Endothelial cell of umbilical vein (primary cell): Measurements from ENCODE around the gene C8A. TPM values are rescaled to one million over a fixed set of nuclear protein-coding genes. Genes with fewer than 3 reads are reported as not detected.

Source experiments
- BruUV-seq: library from RNA; stranded (reverse); fragments of 400-500 nt; replicated peaks from 2 replicates; lab custom pipeline; 2021; lab: Mats Ljungman, UMichigan
- CTCF ChIA-PET: fragments of 300-600, 350-600 bp; sonication (Branson Sonifier 250); formaldehyde crosslinking; loops from one replicate; lab custom pipeline; 2021; ENCODE audit warnings: antibody characterized with exemption, inconsistent platforms; lab: Charles Lee
- POLR2A ChIA-PET: fragments of 300-600, 350-600 bp; sonication (Branson Sonifier 250); formaldehyde crosslinking; loops from one replicate; lab custom pipeline; 2021; ENCODE audit warnings: antibody characterized with exemption, inconsistent platforms; lab: Charles Lee
- DNase-seq: peaks from one replicate; pipeline ENCODE4 v3.0.0-alpha.2; 2011; ENCODE audit warnings: low read depth, low spot score
- FAIRE-seq: peaks from 2 replicates; lab custom pipeline; 2011; peaks lifted over from hg19 to GRCh38; lab: Jason Lieb, UNC
- H2AFZ ChIP-seq: 2 replicates; pipeline ENCODE4 v1.6.0; 2012; ENCODE audit warnings: low read depth, low read length, control low read depth, inconsistent platforms
- H3K27ac ChIP-seq: 2 replicates; pipeline ENCODE4 v1.5.1; 2011; ENCODE audit warnings: low read depth, mild to moderate bottlenecking, control low read depth, low read length, moderate library complexity; ENCODE audit not compliant: insufficient read depth
- H3K27me3 ChIP-seq, 2 experiments: 2 replicates each; pipeline versions ENCODE4 v1.6.0 to v1.6.1; 2011; ENCODE audit warnings: low read length in 2 of 2, mixed read lengths in 1 of 2; ENCODE audit not compliant: control insufficient read depth in 2 of 2, insufficient read depth in 2 of 2
- H3K36me3 ChIP-seq, 2 experiments: 2 replicates in 1 of 2; 3 replicates in 1 of 2; pipeline ENCODE4 v1.5.1; 2011; ENCODE audit warnings: low read length in 2 of 2, mild to moderate bottlenecking in 1 of 2, moderate library complexity in 1 of 2; ENCODE audit not compliant: control insufficient read depth in 2 of 2, insufficient read depth in 2 of 2; ENCODE audit errors: extremely low read depth in 1 of 2
- H3K4me1 ChIP-seq: 3 replicates; pipeline ENCODE4 v1.5.1; 2011; ENCODE audit warnings: mild to moderate bottlenecking, low read length; ENCODE audit not compliant: control insufficient read depth, insufficient read depth; ENCODE audit errors: extremely low read depth
- H3K4me2 ChIP-seq: 2 replicates; pipeline ENCODE4 v1.6.1; 2011; ENCODE audit warnings: low read length, control low read depth, mixed read lengths; ENCODE audit not compliant: insufficient read depth
- H3K4me3 ChIP-seq, 3 experiments: fragments of 200-600 bp in 1 of 3; sonication (generic), shearing (Covaris generic) in 1 of 3; replicated peaks in 1 of 3; 2 replicates each; pipeline ENCODE4 v1.5.1; 2011 to 2016; ENCODE audit warnings: control low read depth in 3 of 3, low read length in 3 of 3, mild to moderate bottlenecking in 2 of 3, inconsistent platforms in 1 of 3, low read depth in 1 of 3, moderate library complexity in 1 of 3; ENCODE audit not compliant: insufficient read depth in 1 of 3
- H3K79me2 ChIP-seq: 2 replicates; pipeline ENCODE4 v1.6.0; 2012; ENCODE audit warnings: low read length, inconsistent platforms; ENCODE audit not compliant: control insufficient read depth, insufficient read depth
- H3K9ac ChIP-seq: replicated peaks from 2 replicates; pipeline ENCODE3; 2011; ENCODE audit warnings: low read length, control low read depth; ENCODE audit not compliant: insufficient read depth; ENCODE audit errors: extremely low read depth
- H3K9me1 ChIP-seq: replicated peaks from 3 replicates; pipeline ENCODE4 v1.6.0; 2011; ENCODE audit warnings: mild to moderate bottlenecking, low read length; ENCODE audit not compliant: control insufficient read depth, insufficient read depth; ENCODE audit errors: extremely low read depth
- H3K9me3 ChIP-seq: replicated peaks from 2 replicates; pipeline ENCODE4 v1.5.1; 2012; ENCODE audit warnings: low read length, inconsistent platforms; ENCODE audit not compliant: control insufficient read depth, insufficient read depth
- H4K20me1 ChIP-seq: replicated peaks from 2 replicates; pipeline ENCODE3; 2011; ENCODE audit warnings: mild to moderate bottlenecking, low read length; ENCODE audit not compliant: control insufficient read depth, insufficient read depth; ENCODE audit errors: extremely low read depth
- CTCF ChIP-seq, 2 donors: IDR thresholded peaks; 1 replicate in 1 of 2; 2 replicates in 1 of 2; pipeline ENCODE4 v1.5.1; 2011; ENCODE audit warnings: low read length in 2 of 2, mild to moderate bottlenecking in 2 of 2, moderate library complexity in 2 of 2, control low read depth in 1 of 2, inconsistent platforms in 1 of 2, low read depth in 1 of 2; ENCODE audit not compliant: insufficient read depth in 1 of 2; ENCODE audit errors: extremely low read depth in 1 of 2
- EZH2 ChIP-seq: IDR thresholded peaks from 2 replicates; pipeline ENCODE4 v1.6.1; 2012; ENCODE audit warnings: borderline replicate concordance, low read depth, mild to moderate bottlenecking, moderate library complexity, low read length, inconsistent platforms; ENCODE audit not compliant: severe bottlenecking
- FOS ChIP-seq: IDR thresholded peaks from 2 replicates; pipeline ENCODE4 v1.6.1; 2011; ENCODE audit warnings: mild to moderate bottlenecking, low read length, moderate library complexity, borderline replicate concordance; ENCODE audit not compliant: insufficient read depth
- GATA2 ChIP-seq: IDR thresholded peaks from 2 replicates; pipeline ENCODE4 v1.7.0; 2011; ENCODE audit warnings: low read depth, mild to moderate bottlenecking, moderate library complexity, mixed read lengths, low read length; ENCODE audit not compliant: insufficient read length, insufficient read depth
- JUN ChIP-seq: IDR thresholded peaks from 2 replicates; pipeline ENCODE4 v1.6.1; 2011; ENCODE audit warnings: borderline replicate concordance, low read depth; ENCODE audit not compliant: insufficient read length, insufficient read depth
- MAX ChIP-seq: IDR thresholded peaks from 2 replicates; pipeline ENCODE4 v1.6.1; 2011; ENCODE audit not compliant: insufficient read depth, insufficient read length
- MYC ChIP-seq: IDR thresholded peaks from one replicate; pipeline ENCODE4 v1.6.1; 2011; ENCODE audit warnings: mild to moderate bottlenecking, low read depth, low read length
- POLR2A ChIP-seq: IDR thresholded peaks from 2 replicates; pipeline ENCODE4 v1.6.1; 2012; ENCODE audit warnings: low read depth, mild to moderate bottlenecking, control low read depth, low read length
- POLR2AphosphoS5 ChIP-seq: IDR thresholded peaks from 2 replicates; pipeline ENCODE4 v1.6.1; 2012; ENCODE audit warnings: low read depth, mild to moderate bottlenecking, control low read depth, low read length, moderate library complexity; ENCODE audit not compliant: insufficient read depth
- dilution Hi-C: fragments of 300-500 bp; cut with MboI; formaldehyde crosslinking; loops from one replicate; pipeline ENCODE4 v1.15.0; 2019; ENCODE audit warnings: low sequenced_read_pairs; ENCODE audit not compliant: extremely low pct_ligation_motif_present
- intact Hi-C: fragments of 100-400 bp; cut with micrococcal nuclease; formaldehyde crosslinking; loops from one replicate; pipeline ENCODE4 v1.10.0; 2022
- polyA plus RNA-seq, 4 experiments: library from polyadenylated mRNA; depleted of rRNA in 3 of 4; stranded (reverse) in 3 of 4; unstranded in 1 of 4; fragments of >200 nt; gene quantifications; 2 replicates each; pipeline versions ENCODE4 v1.2.1 to v1.2.3, GENCODE V29; 2011 to 2012; ENCODE audit warnings: missing spikeins in 1 of 4
- total RNA-seq: library from RNA; stranded (reverse); gene quantifications from 2 replicates; pipeline ENCODE4 v1.2.3, GENCODE V29; 2021

C8A gene
- total and polyA plus RNA-seq, 2 donors (not counting 3 experiments of a cell fraction or from before 2014, with no cell fraction given), result not detected

GRCh38 chr1:56834137-56834900, 20.3 kb upstream of the C8A start:
- H3K4me1 ChIP-seq, result peaks cover 9% of the 10 kb centered on the region
- H3K36me3 ChIP-seq, result no peaks in the 10 kb centered on the region
- no peaks in the 10 kb centered on the region for H3K79me2 ChIP-seq
- no TSS peak for BruUV-seq
- no peak overlapping the region for H3K4me2 ChIP-seq
- no peak for DNase-seq
- H3K27me3 ChIP-seq, result no peaks in the 10 kb centered on the region
- no peak overlapping the region for H3K9ac ChIP-seq
- H3K27ac ChIP-seq, result no peak overlapping the region
- no peak overlapping the region for H3K4me3 ChIP-seq
- no peaks in the 10 kb centered on the region for H3K9me1 ChIP-seq
- no peaks in the 10 kb centered on the region for H4K20me1 ChIP-seq
- dilution Hi-C loops, result no loop called here
- H2AFZ ChIP-seq, result no peak overlapping the region
- H3K9me3 ChIP-seq, result no peaks in the 10 kb centered on the region
- TF ChIP-seq GATA2, result no peak
- no peak for TF ChIP-seq POLR2A
- no peak for TF ChIP-seq CTCF (IDR thresholded peaks at IDR 0.05; ENCODE audit: extremely low read depth in 1 of 2, insufficient read depth in 1 of 2, low read depth in 1 of 2, low read length in 2 of 2)
- no peak for TF ChIP-seq MYC
- no peak for TF ChIP-seq JUN
- CTCF ChIA-PET, result no interaction called here
- POLR2A ChIA-PET, result no interaction called here
- no peak for FAIRE-seq
- intact Hi-C loops, result loop anchor here (10.0 kb wide), 1 partner anchor 1680 kb away; no protein-coding TSS in a partner anchor

GRCh38 chr1:56835657-56836056, 18.9 kb upstream of the C8A start:
- POLR2A ChIA-PET, result no interaction called here
- no peak overlapping the region for H2AFZ ChIP-seq
- dilution Hi-C loops (no loop called here), intact Hi-C loops (loop anchor here (10.0 kb wide), 1 partner anchor 1679 kb away; no protein-coding TSS in a partner anchor)
- CTCF ChIA-PET, result no interaction called here
- no peaks in the 10 kb centered on the region for H3K79me2 ChIP-seq
- no peaks in the 10 kb centered on the region for H3K9me1 ChIP-seq
- H3K36me3 ChIP-seq, result no peaks in the 10 kb centered on the region
- no peak overlapping the region for H3K9ac ChIP-seq
- no peak for TF ChIP-seq GATA2
- no peak for TF ChIP-seq POLR2AphosphoS5
- TF ChIP-seq EZH2, result no peak
- no peak for TF ChIP-seq MAX
- no peak for TF ChIP-seq CTCF (IDR thresholded peaks at IDR 0.05; ENCODE audit: extremely low read depth in 1 of 2, insufficient read depth in 1 of 2, low read depth in 1 of 2, low read length in 2 of 2)
- no peak for TF ChIP-seq FOS
- TF ChIP-seq MYC, result no peak
- no peak for TF ChIP-seq JUN
- no peak for TF ChIP-seq POLR2A
- FAIRE-seq, result no peak
- no peaks in the 10 kb centered on the region for H4K20me1 ChIP-seq
- no peak overlapping the region for H3K27ac ChIP-seq
- H3K4me1 ChIP-seq, result peaks cover 9% of the 10 kb centered on the region
- H3K4me2 ChIP-seq, result no peak overlapping the region
- no peaks in the 10 kb centered on the region for H3K27me3 ChIP-seq
- H3K9me3 ChIP-seq, result no peaks in the 10 kb centered on the region
- DNase-seq, result no peak
- BruUV-seq, result no TSS peak
- H3K4me3 ChIP-seq, result no peak overlapping the region
